Neural cell (in vitro differentiated cells): ENCODE data around the gene ZNF366. TPM values are rescaled to one million over a fixed set of nuclear protein-coding genes. Genes with fewer than 3 reads are reported as not detected.

Experiments
- H2AFZ ChIP-seq: fragments of 200-600, 300-800 bp; sonication (generic), shearing (Covaris generic); 2 replicates; pipeline ENCODE4 v1.6.0; 2014; ENCODE audit warnings: low read depth, mild to moderate bottlenecking, antibody characterized with exemption, low read length, moderate library complexity
- H3F3A ChIP-seq: fragments of 200-600 bp; shearing (Covaris generic); 2 replicates; pipeline ENCODE4 v1.6.1; 2016; ENCODE audit warnings: mild to moderate bottlenecking, moderate library complexity, mixed read lengths, antibody characterized with exemption, low read length; ENCODE audit not compliant: insufficient read depth, poor library complexity, severe bottlenecking
- H3K27ac ChIP-seq: fragments of 200-600, 300-800 bp; sonication (generic), shearing (Covaris generic); 2 replicates; pipeline ENCODE4 v1.5.1; 2014; ENCODE audit warnings: mild to moderate bottlenecking, low read length, moderate library complexity
- H3K27me3 ChIP-seq: fragments of 300-800, 200-600 bp; sonication (generic), shearing (Covaris generic); 2 replicates; pipeline ENCODE4 v1.6.0; 2014; ENCODE audit warnings: mild to moderate bottlenecking, low read depth, low read length, moderate library complexity; ENCODE audit not compliant: insufficient read depth
- H3K36me3 ChIP-seq: fragments of 300-800, 200-600 bp; sonication (generic), shearing (Covaris generic); 2 replicates; pipeline ENCODE4 v1.5.1; 2014; ENCODE audit warnings: mild to moderate bottlenecking, antibody characterized with exemption, low read length, moderate library complexity; ENCODE audit not compliant: insufficient read depth
- H3K4me2 ChIP-seq: fragments of 300-800, 200-600 bp; sonication (generic), shearing (Covaris generic); 2 replicates; pipeline ENCODE4 v1.6.0; 2014; ENCODE audit warnings: mild to moderate bottlenecking, low read length
- H3K4me3 ChIP-seq: fragments of 300-800, 200-600 bp; sonication (generic), shearing (Covaris generic); 2 replicates; pipeline ENCODE4 v1.5.1; 2014; ENCODE audit warnings: mild to moderate bottlenecking, low read length, moderate library complexity
- H3K79me2 ChIP-seq: fragments of 200-600 bp; shearing (Covaris generic); replicated peaks from 2 replicates; pipeline ENCODE4 v1.6.0; 2014; ENCODE audit warnings: mild to moderate bottlenecking, low read length, moderate library complexity; ENCODE audit not compliant: insufficient read depth
- H3K9ac ChIP-seq: fragments of 300-800, 200-600 bp; sonication (generic), shearing (Covaris generic); 2 replicates; pipeline ENCODE4 v1.6.1; 2016; ENCODE audit warnings: mild to moderate bottlenecking, low read length, mixed read lengths
- H3K9me2 ChIP-seq: fragments of 200-600 bp; shearing (Covaris generic); 2 replicates; pipeline ENCODE4 v1.6.1; 2016; ENCODE audit warnings: mild to moderate bottlenecking, low read length, mixed read lengths; ENCODE audit not compliant: insufficient read depth
- H3K9me3 ChIP-seq: fragments of 200-600, 300-800 bp; sonication (generic), shearing (Covaris generic); 2 replicates; pipeline ENCODE4 v1.6.1; 2016; ENCODE audit warnings: mild to moderate bottlenecking, mixed run types, low read length, moderate library complexity, mixed read lengths
- H4K20me1 ChIP-seq: fragments of 200-600 bp; shearing (Covaris generic); 2 replicates; pipeline ENCODE4 v1.6.1; 2016; ENCODE audit warnings: mild to moderate bottlenecking, mixed run types; ENCODE audit not compliant: insufficient read depth
- CTCF ChIP-seq: fragments of 450-650 bp; IDR thresholded peaks from 2 replicates; pipeline ENCODE4 v1.5.1; 2014; ENCODE audit warnings: antibody characterized with exemption, mild to moderate bottlenecking, moderate library complexity; ENCODE audit not compliant: poor library complexity, severe bottlenecking
- EP300 ChIP-seq: fragments of 450-650 bp; conservative IDR thresholded peaks from 2 replicates; pipeline ENCODE4 v1.6.1; 2014; ENCODE audit warnings: antibody characterized with exemption, mild to moderate bottlenecking, moderate library complexity; ENCODE audit not compliant: poor library complexity, severe bottlenecking
- EZH2 ChIP-seq: fragments of 200-600, 300-800 bp; shearing (Covaris generic), sonication (generic); IDR thresholded peaks from 2 replicates; pipeline ENCODE4 v1.6.1; 2014; ENCODE audit warnings: antibody characterized with exemption, low read length, borderline replicate concordance, mild to moderate bottlenecking; ENCODE audit not compliant: insufficient read depth, poor library complexity, severe bottlenecking
- MXI1 ChIP-seq: fragments of 450-650 bp; conservative IDR thresholded peaks from 2 replicates; pipeline ENCODE4 v1.6.1; 2014; ENCODE audit warnings: antibody characterized with exemption, mild to moderate bottlenecking; ENCODE audit not compliant: poor library complexity, severe bottlenecking
- POLR2AphosphoS5 ChIP-seq: IDR thresholded peaks from 2 replicates; pipeline ENCODE4 v1.6.1; 2012
- RAD21 ChIP-seq: fragments of 450-650 bp; conservative IDR thresholded peaks from 2 replicates; pipeline ENCODE4 v1.6.1; 2014; ENCODE audit warnings: antibody characterized with exemption, mild to moderate bottlenecking, moderate library complexity
- REST ChIP-seq: IDR thresholded peaks from 2 replicates; pipeline ENCODE4 v1.6.1; 2012; ENCODE audit warnings: borderline replicate concordance
- SMC3 ChIP-seq: fragments of 450-650 bp; conservative IDR thresholded peaks from 2 replicates; pipeline ENCODE4 v1.6.1; 2014; ENCODE audit warnings: antibody characterized with exemption, mild to moderate bottlenecking, moderate library complexity; ENCODE audit not compliant: poor library complexity
- TAF1 ChIP-seq: IDR thresholded peaks from 2 replicates; pipeline ENCODE4 v1.6.1; 2012; ENCODE audit warnings: low read depth
- polyA plus RNA-seq: library from polyadenylated mRNA; depleted of rRNA; stranded (reverse); fragments of >200 nt; gene quantifications from 2 replicates; pipeline ENCODE4 v1.2.3, GENCODE V29; 2014

Gene ZNF366
- polyA plus RNA-seq, 1 donor from 2014 or later, result not detected

DNA sequence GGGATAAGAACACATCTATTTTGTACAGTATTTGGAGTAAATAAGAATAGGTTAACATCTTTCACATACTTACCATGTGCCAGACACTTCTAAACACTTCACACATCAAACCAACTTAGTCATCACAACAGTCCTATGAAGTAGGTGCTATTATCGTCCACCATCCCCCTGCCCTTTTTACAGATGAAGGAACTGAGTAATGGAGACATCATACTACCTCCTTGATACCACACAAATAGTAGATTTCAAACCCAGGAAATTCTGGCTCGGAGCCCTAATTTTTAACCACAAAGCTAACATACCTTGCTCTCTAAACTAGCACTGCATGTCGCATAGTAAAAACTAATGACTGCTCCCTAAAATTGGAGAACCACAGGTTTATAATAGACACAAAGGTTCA, 4.2 kb upstream of the ZNF366 start:
- no peaks in the 10 kb centered on the region for H3F3A ChIP-seq
- no peaks in the 10 kb centered on the region for H3K36me3 ChIP-seq
- TF ChIP-seq EZH2, result no peak
- TF ChIP-seq REST, result no peak
- no peak for TF ChIP-seq TAF1
- TF ChIP-seq MXI1, result no peak
- no peak for TF ChIP-seq RAD21
- no peak for TF ChIP-seq EP300
- TF ChIP-seq SMC3, result no peak
- TF ChIP-seq POLR2AphosphoS5, result no peak
- no peak for TF ChIP-seq CTCF
- H3K9ac ChIP-seq, result no peak overlapping the region
- no peaks in the 10 kb centered on the region for H3K79me2 ChIP-seq
- no peak overlapping the region for H3K27ac ChIP-seq
- no peak overlapping the region for H2AFZ ChIP-seq
- no peaks in the 10 kb centered on the region for H3K27me3 ChIP-seq
- no peaks in the 10 kb centered on the region for H3K9me2 ChIP-seq
- H3K9me3 ChIP-seq, result no peaks in the 10 kb centered on the region
- H4K20me1 ChIP-seq, result no peaks in the 10 kb centered on the region
- H3K4me2 ChIP-seq, result no peak overlapping the region
- no peak overlapping the region for H3K4me3 ChIP-seq

GRCh38 chr5:72510610-72511181, 3.5 kb upstream of the ZNF366 start:
- Histone ChIP-seq H4K20me1 (no peaks in the 10 kb centered on the region), H3K9me2 (no peaks in the 10 kb centered on the region), H3K9ac (no peak overlapping the region), H2AFZ (no peak overlapping the region), H3K4me2 (no peak overlapping the region), H3K27ac (no peak overlapping the region), H3K9me3 (no peaks in the 10 kb centered on the region), H3K36me3 (no peaks in the 10 kb centered on the region), H3K27me3 (no peaks in the 10 kb centered on the region), H3F3A (no peaks in the 10 kb centered on the region), H3K4me3 (no peak overlapping the region), H3K79me2 (no peaks in the 10 kb centered on the region)
- TF ChIP-seq EP300, result no peak
- no peak for TF ChIP-seq TAF1
- TF ChIP-seq RAD21, result no peak
- no peak for TF ChIP-seq SMC3
- no peak for TF ChIP-seq CTCF
- TF ChIP-seq REST, result no peak
- TF ChIP-seq POLR2AphosphoS5, result no peak
